Measurements from ENCODE around the gene OSBP2.

GRCh38 chr22:30948930-30949342 is 254.3 kb downstream of the OSBP2 start:
- TF ChIP-seq CTCF (IDR thresholded peaks at IDR 0.05) (no peak), EP300 (IDR thresholded peaks at IDR 0.05; ENCODE audit: low read depth) (no peak), POLR2AphosphoS5 (IDR thresholded peaks at IDR 0.05) (no peak)
